ENCODE results near the gene AP2A1.

The AP2A1 gene

DNA sequence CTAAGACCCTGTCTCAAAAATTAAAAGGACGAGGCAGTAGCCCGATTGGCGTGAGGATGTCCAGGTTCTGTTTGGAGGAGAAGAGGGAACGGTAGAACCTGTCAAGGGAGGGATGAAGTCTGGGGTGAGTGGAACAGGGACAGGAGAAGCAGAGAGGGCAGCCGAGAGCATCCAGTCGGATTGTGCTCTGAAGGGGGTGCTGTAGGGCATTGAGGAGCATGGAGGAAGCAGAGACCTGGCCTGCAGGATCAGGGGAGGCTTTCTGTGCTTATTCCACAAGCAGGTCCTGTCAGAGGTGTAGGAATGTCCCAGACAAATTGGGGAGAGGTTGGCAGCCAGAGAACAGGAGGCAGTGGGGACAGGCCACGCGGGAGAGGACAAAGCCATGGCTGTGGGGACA, 14.1 kb downstream of the AP2A1 start:
- TF ChIP-seq, protein P1, sequence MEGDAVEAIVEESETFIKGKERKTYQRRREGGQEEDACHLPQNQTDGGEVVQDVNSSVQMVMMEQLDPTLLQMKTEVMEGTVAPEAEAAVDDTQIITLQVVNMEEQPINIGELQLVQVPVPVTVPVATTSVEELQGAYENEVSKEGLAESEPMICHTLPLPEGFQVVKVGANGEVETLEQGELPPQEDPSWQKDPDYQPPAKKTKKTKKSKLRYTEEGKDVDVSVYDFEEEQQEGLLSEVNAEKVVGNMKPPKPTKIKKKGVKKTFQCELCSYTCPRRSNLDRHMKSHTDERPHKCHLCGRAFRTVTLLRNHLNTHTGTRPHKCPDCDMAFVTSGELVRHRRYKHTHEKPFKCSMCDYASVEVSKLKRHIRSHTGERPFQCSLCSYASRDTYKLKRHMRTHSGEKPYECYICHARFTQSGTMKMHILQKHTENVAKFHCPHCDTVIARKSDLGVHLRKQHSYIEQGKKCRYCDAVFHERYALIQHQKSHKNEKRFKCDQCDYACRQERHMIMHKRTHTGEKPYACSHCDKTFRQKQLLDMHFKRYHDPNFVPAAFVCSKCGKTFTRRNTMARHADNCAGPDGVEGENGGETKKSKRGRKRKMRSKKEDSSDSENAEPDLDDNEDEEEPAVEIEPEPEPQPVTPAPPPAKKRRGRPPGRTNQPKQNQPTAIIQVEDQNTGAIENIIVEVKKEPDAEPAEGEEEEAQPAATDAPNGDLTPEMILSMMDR (IDR thresholded peaks at IDR 0.05; ENCODE audit: low read depth, low read length) = no peak
- TF ChIP-seq POLR2A (IDR thresholded peaks at IDR 0.05; ENCODE audit: extremely low read depth, insufficient read length) = no peak
- TF ChIP-seq, protein P2, sequence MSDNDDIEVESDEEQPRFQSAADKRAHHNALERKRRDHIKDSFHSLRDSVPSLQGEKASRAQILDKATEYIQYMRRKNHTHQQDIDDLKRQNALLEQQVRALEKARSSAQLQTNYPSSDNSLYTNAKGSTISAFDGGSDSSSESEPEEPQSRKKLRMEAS (IDR thresholded peaks at IDR 0.05; ENCODE audit: low read depth, low read length) = no peak
- no peak for TF ChIP-seq MYC (IDR thresholded peaks at IDR 0.05; ENCODE audit: low read depth, low read length)
- H3K4me3 ChIP-seq (ENCODE audit: low read depth, low read length) = no peak overlapping the region
- DNase-seq (ENCODE audit: low read depth) = no peak

DNA sequence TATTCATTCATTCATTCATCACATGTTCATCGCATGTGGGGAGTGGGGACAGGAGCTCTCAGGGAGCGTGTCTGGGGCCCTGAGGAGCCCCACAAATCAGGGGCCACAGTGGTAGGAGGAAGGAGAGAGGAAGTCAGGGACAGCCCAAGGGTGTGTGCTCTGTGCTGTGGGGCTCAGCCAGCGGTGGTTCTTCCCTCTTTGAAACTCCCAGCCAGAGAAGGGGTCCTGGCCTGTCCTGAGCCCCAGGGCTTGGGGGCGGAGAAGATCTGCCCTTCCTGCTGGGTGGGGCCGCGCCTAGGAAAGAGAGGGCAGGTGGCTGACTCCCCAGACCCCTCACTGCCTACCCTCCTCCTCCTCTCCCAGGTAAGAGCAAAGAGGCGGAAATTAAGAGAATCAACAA, 14.6 kb downstream of the AP2A1 start:
- DNase-seq (ENCODE audit: low read depth) = no peak
- no peak for TF ChIP-seq POLR2A (IDR thresholded peaks at IDR 0.05; ENCODE audit: extremely low read depth, insufficient read length)
- TF ChIP-seq, protein P1 (IDR thresholded peaks at IDR 0.05; ENCODE audit: low read depth, low read length) = no peak
- TF ChIP-seq MYC (IDR thresholded peaks at IDR 0.05; ENCODE audit: low read depth, low read length) = no peak
- TF ChIP-seq, protein P2 (IDR thresholded peaks at IDR 0.05; ENCODE audit: low read depth, low read length) = no peak
- no peak overlapping the region for H3K4me3 ChIP-seq (ENCODE audit: low read depth, low read length)

DNA sequence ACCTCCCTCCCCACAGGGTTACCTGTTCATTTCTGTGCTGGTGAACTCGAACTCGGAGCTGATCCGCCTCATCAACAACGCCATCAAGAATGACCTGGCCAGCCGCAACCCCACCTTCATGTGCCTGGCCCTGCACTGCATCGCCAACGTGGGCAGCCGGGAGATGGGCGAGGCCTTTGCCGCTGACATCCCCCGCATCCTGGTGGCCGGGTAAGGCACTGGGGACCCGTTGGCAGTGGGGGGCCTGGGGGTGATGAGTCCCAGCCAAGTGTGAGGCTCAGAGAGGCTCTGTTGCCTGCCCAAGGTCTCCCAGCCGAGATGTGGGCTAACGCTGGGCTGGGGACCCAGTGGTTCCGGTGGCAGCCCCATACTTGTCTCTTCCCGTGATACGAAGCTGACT, 15.7 kb downstream of the AP2A1 start:
- no peak for DNase-seq (ENCODE audit: low read depth)
- TF ChIP-seq MYC (IDR thresholded peaks at IDR 0.05; ENCODE audit: low read depth, low read length) = no peak
- TF ChIP-seq, protein P2 (IDR thresholded peaks at IDR 0.05; ENCODE audit: low read depth, low read length) = no peak
- TF ChIP-seq POLR2A (IDR thresholded peaks at IDR 0.05; ENCODE audit: extremely low read depth, insufficient read length) = no peak
- TF ChIP-seq, protein P1 (IDR thresholded peaks at IDR 0.05; ENCODE audit: low read depth, low read length) = no peak

DNA sequence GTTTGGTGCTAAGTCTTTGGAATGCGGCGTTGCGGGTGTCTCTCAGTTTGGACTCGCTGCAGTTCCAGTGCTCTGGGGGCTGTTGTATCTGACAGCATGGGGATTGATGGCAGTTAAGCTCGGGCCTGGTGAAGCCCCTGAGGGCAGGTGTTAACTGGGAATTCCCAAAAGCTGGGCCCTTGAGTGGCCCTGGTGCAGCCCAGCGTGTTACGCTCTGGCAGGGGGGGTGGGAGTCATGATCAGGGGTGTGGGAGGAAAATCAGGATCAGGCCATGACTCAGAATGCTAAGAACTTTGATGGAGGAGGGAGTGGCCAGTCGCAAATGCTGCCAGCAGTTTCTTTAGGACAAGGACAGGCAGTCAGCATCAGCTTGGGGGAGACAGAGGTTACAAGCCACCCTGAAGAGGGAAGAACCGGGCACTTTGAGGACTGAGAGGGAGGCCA, 19.6 kb downstream of the AP2A1 start:
- H3K4me3 ChIP-seq (ENCODE audit: low read depth, low read length) = no peak overlapping the region
- no peak for DNase-seq (ENCODE audit: low read depth)
- TF ChIP-seq, protein P1 (IDR thresholded peaks at IDR 0.05; ENCODE audit: low read depth, low read length) = no peak
- TF ChIP-seq POLR2A (IDR thresholded peaks at IDR 0.05; ENCODE audit: extremely low read depth, insufficient read length) (no peak), MYC (IDR thresholded peaks at IDR 0.05; ENCODE audit: low read depth, low read length) (no peak)
- TF ChIP-seq, protein P2 (IDR thresholded peaks at IDR 0.05; ENCODE audit: low read depth, low read length) = no peak

More for the DNA sequence above, 15.7 kb downstream of the AP2A1 start:
- H3K4me3 ChIP-seq (ENCODE audit: low read depth, low read length) = no peak overlapping the region

DNA sequence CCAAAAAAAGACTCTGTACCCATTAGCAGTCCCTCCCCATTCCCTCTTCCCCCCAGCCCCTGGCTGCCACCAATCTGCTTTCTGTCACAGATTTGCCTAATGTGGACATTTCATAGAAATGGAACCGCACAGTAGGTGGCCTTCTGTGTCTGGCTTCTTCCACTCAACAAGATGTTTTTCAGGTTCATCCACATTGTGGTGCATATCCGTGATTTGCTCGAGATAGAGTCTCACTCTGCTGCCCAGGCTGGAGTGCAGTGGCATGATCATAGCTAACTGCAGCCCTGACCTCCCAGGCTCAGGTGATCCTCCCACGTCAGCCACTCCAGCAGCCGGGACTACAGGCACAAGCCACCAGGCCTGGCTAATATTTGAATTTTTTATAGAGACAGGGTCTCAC, 20.9 kb downstream of the AP2A1 start:
- DNase-seq (ENCODE audit: low read depth) = no peak
- H3K4me3 ChIP-seq (ENCODE audit: low read depth, low read length) = no peak overlapping the region
- TF ChIP-seq, protein P1 (IDR thresholded peaks at IDR 0.05; ENCODE audit: low read depth, low read length) = no peak
- TF ChIP-seq, protein P2 (IDR thresholded peaks at IDR 0.05; ENCODE audit: low read depth, low read length) = no peak
- no peak for TF ChIP-seq MYC (IDR thresholded peaks at IDR 0.05; ENCODE audit: low read depth, low read length)

DNA sequence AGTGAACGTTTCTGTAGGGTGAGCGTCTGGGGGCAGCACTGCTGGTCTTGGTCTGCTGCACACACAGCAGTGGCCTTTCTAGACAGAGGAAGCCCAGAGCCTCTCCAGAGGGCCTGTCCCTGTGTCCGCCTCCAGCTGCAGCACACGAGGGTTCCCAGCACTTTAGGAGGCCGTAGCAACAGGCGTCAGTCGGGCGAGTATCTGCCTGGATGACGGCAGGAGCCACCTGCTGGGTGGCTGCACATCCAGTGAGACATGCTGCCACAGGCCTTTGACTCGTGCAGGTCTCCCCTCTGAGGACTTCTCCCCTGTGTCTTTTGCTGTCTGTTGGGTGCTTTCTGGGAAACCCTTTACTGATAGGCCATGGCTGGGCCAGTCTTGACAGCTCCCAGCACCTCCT, 22.1 kb downstream of the AP2A1 start:
- no peak overlapping the region for H3K4me3 ChIP-seq (ENCODE audit: low read depth, low read length)
- no peak for DNase-seq (ENCODE audit: low read depth)
- TF ChIP-seq, protein P1 (IDR thresholded peaks at IDR 0.05; ENCODE audit: low read depth, low read length) = no peak
- TF ChIP-seq, protein P2 (IDR thresholded peaks at IDR 0.05; ENCODE audit: low read depth, low read length) = no peak
- no peak for TF ChIP-seq MYC (IDR thresholded peaks at IDR 0.05; ENCODE audit: low read depth, low read length)

Measured in NB4 (cell line).